Glutamatergic neuron (in vitro differentiated cells): ENCODE results near the gene CFB. TPM values are rescaled to one million over a fixed set of nuclear protein-coding genes. Genes with fewer than 3 reads are reported as not detected.
"Not testable (repeated sequence)": the region's sequence is repeated elsewhere in the genome, so short reads cannot be mapped to it uniquely, and the experiment has no call there.

Experiments used
- DNase-seq: peaks from one replicate; pipeline ENCODE4 v3.0.0; 2022
- H3K27ac Mint-ChIP-seq: one replicate; pipeline ENCODE4 v1.8.0; 2020; ENCODE audit warnings: mild to moderate bottlenecking, mixed read lengths, inconsistent platforms; ENCODE audit not compliant: unreplicated experiment
- H3K27me3 Mint-ChIP-seq: one replicate; pipeline ENCODE4 v1.8.0; 2020; ENCODE audit warnings: mild to moderate bottlenecking, moderate library complexity, mixed read lengths, inconsistent platforms; ENCODE audit not compliant: unreplicated experiment
- H3K36me3 Mint-ChIP-seq: one replicate; pipeline ENCODE4 v1.8.0; 2020; ENCODE audit warnings: mild to moderate bottlenecking, mixed read lengths, inconsistent platforms; ENCODE audit not compliant: unreplicated experiment
- H3K4me1 Mint-ChIP-seq: one replicate; pipeline ENCODE4 v1.8.0; 2020; ENCODE audit warnings: mild to moderate bottlenecking, low read depth, mixed read lengths, inconsistent platforms; ENCODE audit not compliant: unreplicated experiment
- H3K4me3 Mint-ChIP-seq: one replicate; pipeline ENCODE4 v1.8.0; 2020; ENCODE audit warnings: mild to moderate bottlenecking, mixed read lengths, inconsistent platforms; ENCODE audit not compliant: unreplicated experiment
- H3K9me3 Mint-ChIP-seq: one replicate; pipeline ENCODE4 v1.8.0; 2020; ENCODE audit warnings: mild to moderate bottlenecking, moderate library complexity, mixed read lengths, inconsistent platforms; ENCODE audit not compliant: unreplicated experiment
- total RNA-seq: library from RNA; stranded (reverse); fragmentation: NEBNext Ultra II Directional; extraction: Animal tissue kit (Norgen Biotek cat#: 25700); gene quantifications from one replicate; pipeline ENCODE4 v1.2.1, GENCODE V29; 2021; ENCODE audit not compliant: unreplicated experiment
- TF ChIP-seq, protein P1 (sequence below): fragments of 200-600 bp; sonication (generic); IDR thresholded peaks from one replicate; pipeline ENCODE4 v1.5.0; 2021; ENCODE audit not compliant: partially characterized antibody, unreplicated experiment

The CFB gene
- total RNA-seq, 1 donor from 2014 or later: not detected

DNA sequence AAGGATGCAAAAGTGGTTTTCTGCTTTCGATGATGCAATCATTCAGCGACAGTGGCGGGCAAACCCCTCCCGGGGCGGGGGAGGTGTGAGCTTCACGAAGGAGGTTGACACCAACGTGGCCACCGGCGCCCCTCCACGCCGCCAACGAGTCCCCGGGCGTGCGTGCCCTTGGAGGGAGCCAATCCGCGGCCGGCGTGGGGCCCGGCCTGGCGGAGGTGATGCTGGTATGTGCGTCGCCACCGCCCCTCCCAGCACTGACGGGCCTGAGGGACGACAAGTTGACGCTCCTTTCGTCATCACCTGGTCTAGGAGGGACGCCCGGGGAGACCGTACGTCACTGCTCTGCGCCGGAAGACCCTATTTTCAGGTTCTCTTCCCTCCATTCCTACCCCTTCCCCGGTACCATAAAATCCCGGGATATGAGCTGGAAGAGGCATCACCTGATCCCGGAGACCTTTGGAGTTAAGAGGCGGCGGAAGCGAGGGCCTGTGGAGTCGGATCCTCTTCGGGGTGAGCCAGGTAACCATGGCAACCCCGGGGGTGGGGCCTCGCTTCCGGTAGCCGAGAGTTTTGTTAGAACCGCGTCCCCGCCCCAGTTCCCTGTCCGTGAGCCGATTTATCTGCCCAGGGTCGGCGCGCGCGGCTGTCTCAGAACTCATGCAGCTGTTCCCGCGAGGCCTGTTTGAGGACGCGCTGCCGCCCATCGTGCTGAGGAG is 26.3 kb downstream of the CFB start, which contains the start of gene DXO:
TSS of gene DXO (minus strand) at position 146 of the 716 bp plus-strand sequence. CDS start 463 bp downstream, outside the sequence.
- peaks cover 20% of the 10 kb centered on the region for H3K9me3 Mint-ChIP-seq
- TF ChIP-seq, protein P1, sequence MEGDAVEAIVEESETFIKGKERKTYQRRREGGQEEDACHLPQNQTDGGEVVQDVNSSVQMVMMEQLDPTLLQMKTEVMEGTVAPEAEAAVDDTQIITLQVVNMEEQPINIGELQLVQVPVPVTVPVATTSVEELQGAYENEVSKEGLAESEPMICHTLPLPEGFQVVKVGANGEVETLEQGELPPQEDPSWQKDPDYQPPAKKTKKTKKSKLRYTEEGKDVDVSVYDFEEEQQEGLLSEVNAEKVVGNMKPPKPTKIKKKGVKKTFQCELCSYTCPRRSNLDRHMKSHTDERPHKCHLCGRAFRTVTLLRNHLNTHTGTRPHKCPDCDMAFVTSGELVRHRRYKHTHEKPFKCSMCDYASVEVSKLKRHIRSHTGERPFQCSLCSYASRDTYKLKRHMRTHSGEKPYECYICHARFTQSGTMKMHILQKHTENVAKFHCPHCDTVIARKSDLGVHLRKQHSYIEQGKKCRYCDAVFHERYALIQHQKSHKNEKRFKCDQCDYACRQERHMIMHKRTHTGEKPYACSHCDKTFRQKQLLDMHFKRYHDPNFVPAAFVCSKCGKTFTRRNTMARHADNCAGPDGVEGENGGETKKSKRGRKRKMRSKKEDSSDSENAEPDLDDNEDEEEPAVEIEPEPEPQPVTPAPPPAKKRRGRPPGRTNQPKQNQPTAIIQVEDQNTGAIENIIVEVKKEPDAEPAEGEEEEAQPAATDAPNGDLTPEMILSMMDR: no peak
- H3K4me3 Mint-ChIP-seq: peak within 1 kb of the TSS; percentile 92
- H3K4me1 Mint-ChIP-seq: peaks cover 8% of the 10 kb centered on the region
- H3K27me3 Mint-ChIP-seq: peaks cover 14% of the 10 kb centered on the region
- peak; percentile 90 for DNase-seq
- H3K36me3 Mint-ChIP-seq: peaks cover 5% of the 10 kb centered on the region
- peak within 1 kb of the TSS; percentile 79 for H3K27ac Mint-ChIP-seq

DNA sequence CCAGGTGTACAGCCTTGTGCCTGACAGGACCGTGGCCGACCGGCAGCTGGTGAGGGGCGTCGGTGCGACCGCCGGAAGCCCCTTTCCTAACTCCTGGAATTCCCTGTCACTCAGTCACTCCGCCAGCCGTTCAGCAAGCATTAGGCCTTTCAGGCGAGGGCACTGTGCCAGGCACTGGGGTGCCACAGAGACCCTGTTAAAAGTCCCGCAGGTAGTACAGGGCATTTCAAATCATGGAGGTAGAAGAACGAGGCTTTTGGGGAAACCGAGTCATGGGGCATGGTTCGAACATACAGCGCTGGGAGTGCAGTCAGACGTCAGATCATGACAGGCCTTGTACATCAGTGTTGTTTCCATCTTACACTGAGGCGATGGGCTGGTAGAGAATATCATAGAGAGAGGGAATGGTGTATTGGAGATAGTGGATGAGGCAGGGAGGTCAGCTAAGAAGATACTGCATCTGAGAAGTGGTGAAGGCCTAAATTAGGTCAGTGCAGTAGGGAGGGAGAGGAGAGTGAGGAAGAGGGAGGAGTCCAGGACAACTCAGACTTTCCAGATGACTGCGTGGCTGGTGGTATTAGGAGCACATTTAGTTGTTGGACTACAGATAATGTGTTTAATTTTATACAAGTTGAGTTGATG is 26.9 kb downstream of the CFB start:
- Mint-ChIP-seq H3K27ac (peak overlapping the region; percentile 79), H3K9me3 (peaks cover 20% of the 10 kb centered on the region), H3K4me3 (peak overlapping the region; percentile 92), H3K36me3 (peaks cover 5% of the 10 kb centered on the region), H3K27me3 (peaks cover 14% of the 10 kb centered on the region), H3K4me1 (peaks cover 8% of the 10 kb centered on the region)
- DNase-seq: no peak
- TF ChIP-seq, protein P1: no peak

DNA sequence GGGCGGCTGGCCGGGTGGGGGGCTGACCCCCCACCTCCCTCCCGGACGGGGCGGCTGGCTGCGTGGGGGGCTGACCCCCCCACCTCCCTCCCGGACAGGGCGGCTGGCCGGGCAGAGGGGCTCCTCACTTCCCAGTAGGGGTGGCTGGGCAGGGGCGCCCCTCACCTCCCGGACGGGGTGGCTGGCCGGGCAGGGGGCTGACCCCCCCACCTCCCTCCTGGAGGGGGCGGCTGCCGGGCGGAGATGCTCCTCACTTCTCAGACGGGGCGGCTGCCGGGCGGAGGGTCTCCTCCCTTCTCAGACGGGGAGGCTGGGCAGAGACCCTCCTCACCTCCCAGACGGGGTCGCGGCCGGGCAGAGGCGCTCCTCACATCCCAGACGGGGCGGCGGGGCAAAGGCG is 30.2 kb downstream of the CFB start:
- not testable (repeated sequence) for H3K4me3 Mint-ChIP-seq, H3K27ac Mint-ChIP-seq, H3K27me3 Mint-ChIP-seq, H3K4me1 Mint-ChIP-seq, DNase-seq, H3K36me3 Mint-ChIP-seq
- H3K9me3 Mint-ChIP-seq: peaks cover 16% of the 10 kb centered on the region

DNA sequence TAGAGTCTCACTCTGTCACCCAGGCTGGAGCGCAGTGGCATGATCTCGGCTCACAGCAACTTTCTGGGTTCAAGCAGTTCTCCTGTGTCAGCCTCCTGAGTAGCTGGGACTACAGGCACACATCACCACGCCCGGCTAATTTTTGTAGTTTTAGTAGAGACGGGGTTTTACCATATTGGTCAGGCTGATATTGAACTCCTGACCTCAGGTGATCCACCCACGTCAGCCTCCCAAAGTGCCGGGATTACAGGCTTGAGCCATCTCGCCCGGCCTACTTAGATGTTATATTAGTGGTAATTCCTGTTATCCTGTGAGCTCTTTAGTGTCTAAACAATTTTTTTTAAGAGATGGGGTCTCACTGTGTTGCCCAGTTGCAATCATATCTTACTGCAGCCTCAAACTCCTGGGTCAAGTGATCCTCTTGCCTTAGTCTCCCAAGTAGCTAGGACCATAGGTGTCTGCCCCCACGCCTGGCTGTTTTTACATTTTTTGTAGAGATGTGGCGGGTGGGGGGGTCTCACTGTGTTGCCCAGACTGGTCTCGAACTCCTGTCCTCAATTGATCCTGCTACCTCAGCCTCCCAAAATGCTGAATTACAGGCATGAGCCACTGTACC is 32.0 kb downstream of the CFB start:
- no peak overlapping the region for H3K4me3 Mint-ChIP-seq
- TF ChIP-seq, protein P1: no peak

DNA sequence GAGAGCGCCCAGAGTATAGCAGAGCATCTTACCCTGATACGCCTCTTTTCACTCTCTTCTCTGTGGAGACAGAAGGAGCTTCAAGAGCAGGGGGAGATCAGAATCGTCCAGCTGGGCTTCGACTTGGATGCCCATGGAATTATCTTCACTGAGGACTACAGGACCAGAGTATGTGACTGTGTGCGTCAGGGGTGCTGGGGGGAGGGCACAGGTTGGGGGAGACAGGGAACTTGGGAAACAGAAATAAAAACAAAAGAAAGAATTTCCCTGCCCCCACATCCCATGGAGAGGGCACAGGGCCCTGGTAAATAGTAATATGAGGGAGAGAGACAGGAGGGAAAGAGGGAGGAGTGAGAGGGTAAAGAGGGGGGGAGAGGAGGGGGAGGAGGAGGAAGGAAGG is 32.9 kb downstream of the CFB start:
- no peaks in the 10 kb centered on the region for H3K4me1 Mint-ChIP-seq
- no peak for DNase-seq
- H3K4me3 Mint-ChIP-seq: no peak overlapping the region
- TF ChIP-seq, protein P1: no peak
- H3K27me3 Mint-ChIP-seq: no peaks in the 10 kb centered on the region
- H3K36me3 Mint-ChIP-seq: no peaks in the 10 kb centered on the region
- H3K9me3 Mint-ChIP-seq: peaks cover 7% of the 10 kb centered on the region
- H3K27ac Mint-ChIP-seq: no peak overlapping the region

More for the DNA sequence above, 32.0 kb downstream of the CFB start:
- no peak for DNase-seq
- Mint-ChIP-seq H3K36me3 (peaks cover 5% of the 10 kb centered on the region), H3K27ac (no peak overlapping the region), H3K27me3 (peaks cover 1% of the 10 kb centered on the region), H3K4me1 (peaks cover 5% of the 10 kb centered on the region), H3K9me3 (peaks cover 7% of the 10 kb centered on the region)
